HEK293 (cell line): Measurements from ENCODE around the gene BRMS1.

ENCODE experiments used
- CTCF ChIA-PET: fragments of 350-600 bp; formaldehyde crosslinking; extraction: SDS; loops from one replicate; lab custom pipeline; 2021; ENCODE audit warnings: antibody characterized with exemption; lab: Yijun Ruan, JAX
- POLR2A ChIA-PET: fragments of 300-600 bp; formaldehyde crosslinking; extraction: SDS; loops from one replicate; lab custom pipeline; 2020; ENCODE audit warnings: antibody characterized with exemption, inconsistent platforms; lab: Yijun Ruan, JAX
- H3K27ac ChIP-seq: fragments of 200-500 bp; sonication (Bioruptor generic); 2 replicates; pipeline ENCODE4 v1.5.1; 2014; ENCODE audit warnings: low read depth, low read length, control low read depth, inconsistent platforms; ENCODE audit errors: extremely low read depth
- H3K36me3 ChIP-seq, 2 experiments: fragments of 200-500 bp in 1 of 2; sonication (Bioruptor generic) in 1 of 2; 1 replicate in 1 of 2; 2 replicates in 1 of 2; pipeline ENCODE4 v1.5.1; 2014 to 2017; ENCODE audit warnings: inconsistent platforms in 2 of 2, low read length in 2 of 2; ENCODE audit not compliant: control insufficient read depth in 2 of 2, insufficient read depth in 1 of 2
- H3K4me1 ChIP-seq: fragments of 200-500 bp; sonication (Bioruptor generic); 2 replicates; pipeline ENCODE4 v1.5.1; 2014; ENCODE audit warnings: mild to moderate bottlenecking, low read length, inconsistent platforms; ENCODE audit not compliant: control insufficient read depth, insufficient read depth
- H3K4me3 ChIP-seq: 2 replicates; pipeline ENCODE4 v1.5.1; 2011; ENCODE audit warnings: low read depth, mild to moderate bottlenecking, control low read depth, low read length, moderate library complexity
- H3K9me3 ChIP-seq: fragments of 200-500 bp; sonication (Bioruptor generic); 2 replicates; pipeline ENCODE4 v1.5.1; 2014; ENCODE audit warnings: low read depth, low read length, inconsistent platforms; ENCODE audit not compliant: control insufficient read depth, insufficient read depth
- ELK4 ChIP-seq: IDR thresholded peaks from 2 replicates; pipeline ENCODE4 v1.6.1; 2011; ENCODE audit warnings: mild to moderate bottlenecking, low read depth, low read length, borderline replicate concordance
- GFI1B ChIP-seq: fragments of 450-650 bp; formaldehyde crosslinking; IDR thresholded peaks from 2 replicates; pipeline ENCODE4 v1.5.1; 2016; ENCODE audit warnings: missing biosample characterization, missing genetic modification characterization
- HIC1 ChIP-seq: fragments of 450-650 bp; formaldehyde crosslinking; IDR thresholded peaks from 2 replicates; pipeline ENCODE4 v1.5.1; 2016; ENCODE audit warnings: missing biosample characterization, missing genetic modification characterization
- MEIS1 ChIP-seq: sonication (generic); formaldehyde crosslinking; IDR thresholded peaks from 2 replicates; pipeline ENCODE4 v1.8.1; 2022; ENCODE audit warnings: missing genetic modification reagents, mild to moderate bottlenecking, borderline replicate concordance
- OVOL3 ChIP-seq: fragments of 450-650 bp; formaldehyde crosslinking; IDR thresholded peaks from 2 replicates; pipeline ENCODE4 v1.5.1; 2016; ENCODE audit warnings: missing biosample characterization, missing genetic modification characterization
- RBAK ChIP-seq: fragments of 450-650 bp; formaldehyde crosslinking; IDR thresholded peaks from 2 replicates; pipeline ENCODE4 v1.5.1; 2016; ENCODE audit warnings: missing biosample characterization, missing genetic modification characterization
- SP2 ChIP-seq: fragments of 450-650 bp; formaldehyde crosslinking; IDR thresholded peaks from 2 replicates; pipeline ENCODE4 v1.5.1; 2016; ENCODE audit warnings: missing biosample characterization, missing genetic modification characterization
- ZBTB11 ChIP-seq: fragments of 450-650 bp; formaldehyde crosslinking; conservative IDR thresholded peaks from 2 replicates; pipeline ENCODE4 v1.5.1; 2016; ENCODE audit warnings: low read depth, missing biosample characterization, missing genetic modification characterization
- ZBTB20 ChIP-seq: fragments of 450-650 bp; formaldehyde crosslinking; IDR thresholded peaks from 2 replicates; pipeline ENCODE4 v1.5.1; 2016; ENCODE audit warnings: missing biosample characterization, missing genetic modification characterization
- ZBTB7A ChIP-seq: fragments of 450-650 bp; formaldehyde crosslinking; IDR thresholded peaks from 2 replicates; pipeline ENCODE4 v1.5.1; 2016; ENCODE audit warnings: low read depth, missing biosample characterization, missing genetic modification characterization
- ZNF138 ChIP-seq: fragments of 450-650 bp; formaldehyde crosslinking; IDR thresholded peaks from 2 replicates; pipeline ENCODE4 v1.5.1; 2016; ENCODE audit warnings: missing biosample characterization, missing genetic modification characterization, borderline replicate concordance
- ZNF514 ChIP-seq: fragments of 450-650 bp; formaldehyde crosslinking; IDR thresholded peaks from 2 replicates; pipeline ENCODE4 v1.5.1; 2016; ENCODE audit warnings: missing biosample characterization, missing genetic modification characterization
- ZNF518A ChIP-seq: fragments of 450-650 bp; formaldehyde crosslinking; conservative IDR thresholded peaks from 2 replicates; pipeline ENCODE4 v1.5.1; 2016; ENCODE audit warnings: low read depth, missing biosample characterization, missing genetic modification characterization
- ZNF626 ChIP-seq: fragments of 450-650 bp; sonication (Bioruptor Pico); formaldehyde crosslinking; IDR thresholded peaks from 2 replicates; pipeline ENCODE4 v1.5.1; 2018; ENCODE audit warnings: missing biosample characterization, missing genetic modification characterization, inconsistent platforms
- ZNF654 ChIP-seq: fragments of 450-650 bp; formaldehyde crosslinking; IDR thresholded peaks from 2 replicates; pipeline ENCODE4 v1.5.1; 2016; ENCODE audit warnings: low read depth, missing biosample characterization, missing genetic modification characterization
- ZNF776 ChIP-seq: fragments of 450-650 bp; formaldehyde crosslinking; IDR thresholded peaks from 2 replicates; pipeline ENCODE4 v1.5.0; 2017; ENCODE audit warnings: missing biosample characterization, missing genetic modification characterization, borderline replicate concordance
- ZSCAN30 ChIP-seq: fragments of 450-650 bp; IDR thresholded peaks from 2 replicates; pipeline ENCODE4 v1.5.1; 2018; ENCODE audit warnings: missing biosample characterization, mild to moderate bottlenecking, missing genetic modification characterization, moderate library complexity

The BRMS1 gene

GRCh38 chr11:66365711-66366619 lies 21.1 kb upstream of the BRMS1 start:
- peaks cover 0 to 62% of the 10 kb centered on the region in 2 experiments; a peak in 1 of 3 replicates for H3K36me3 ChIP-seq
- CTCF ChIA-PET, result interaction anchor here (1.3 to 5.6 kb wide), 4 partner anchors 10 to 54 kb away, joined by 3 to 58 read pairs (median 10); no protein-coding TSS in a partner anchor

More at GRCh38 chr11:66365711-66366619, 21.1 kb upstream of the BRMS1 start:
- no peaks in the 10 kb centered on the region for H3K9me3 ChIP-seq
- TF ChIP-seq ZNF518A (tag by site-specific recombination) (no peak), ZNF514 (tag by site-specific recombination) (no peak), SP2 (tag by site-specific recombination) (no peak), OVOL3 (no peak), ZNF654 (tag by site-specific recombination) (no peak), ZNF138 (tag by site-specific recombination) (no peak), ZBTB11 (no peak), MEIS1 (CRISPR knock-in tag) (no peak), ZSCAN30 (tag by site-specific recombination) (no peak), ZBTB7A (no peak), ZNF776 (tag by site-specific recombination) (no peak), ZBTB20 (no peak), RBAK (tag by site-specific recombination) (no peak), ZNF626 (tag by site-specific recombination) (no peak), ELK4 (no peak), GFI1B (no peak), HIC1 (no peak)
- H3K4me3 ChIP-seq, result no peak overlapping the region
- POLR2A ChIA-PET, result interaction anchor here (0.6 to 1.2 kb wide), 4 partner anchors 11 to 101 kb away, joined by 3 read pairs; partner anchors contain the start of gene PELI3
- H3K27ac ChIP-seq, result no peak overlapping the region
- H3K4me1 ChIP-seq, result no peaks in the 10 kb centered on the region
